GM18951 (cell line): ENCODE measurements around the gene NDRG3.

ENCODE experiments used
- POLR2A ChIP-seq: IDR thresholded peaks from 4 replicates; pipeline ENCODE4 v1.6.1; 2011; ENCODE audit warnings: mild to moderate bottlenecking; ENCODE audit not compliant: insufficient read length, insufficient read depth; ENCODE audit errors: extremely low read depth
- in situ Hi-C: fragments of 300-500 bp; cut with MboI; formaldehyde crosslinking; loops from one replicate; pipeline ENCODE4 v1.12.0; 2022; ENCODE audit warnings: low sequenced_read_pairs, mixed read lengths, inconsistent platforms; ENCODE audit not compliant: unreplicated experiment

Gene NDRG3

GRCh38 chr20:36744764-36745191 is 1.1 kb downstream of the NDRG3 start:
- in situ Hi-C loops: no loop called here
- no peak for TF ChIP-seq POLR2A

- no peak for TF ChIP-seq POLR2A
- in situ Hi-C loops: no loop called here
Observed at GRCh38 chr20:36744243-36744642, 1.6 kb downstream of the NDRG3 start.

GRCh38 chr20:36742558-36742957 is 3.3 kb downstream of the NDRG3 start:
- in situ Hi-C loops: no loop called here
- no peak for TF ChIP-seq POLR2A

- no peak for TF ChIP-seq POLR2A
- in situ Hi-C loops: no loop called here
Observed at GRCh38 chr20:36741072-36741471, 4.8 kb downstream of the NDRG3 start.

- TF ChIP-seq POLR2A: no peak
Observed at GRCh38 chr20:36737183-36737499, 8.7 kb downstream of the NDRG3 start.

GRCh38 chr20:36736451-36737182 is 9.3 kb downstream of the NDRG3 start:
- TF ChIP-seq POLR2A: no peak
- in situ Hi-C loops: no loop called here

More at GRCh38 chr20:36737183-36737499, 8.7 kb downstream of the NDRG3 start:
- in situ Hi-C loops: no loop called here

GRCh38 chr20:36732456-36732855 is 13.4 kb downstream of the NDRG3 start:
- TF ChIP-seq POLR2A: no peak
- in situ Hi-C loops: no loop called here

GRCh38 chr20:36728986-36729385 is 16.9 kb downstream of the NDRG3 start:
- in situ Hi-C loops: no loop called here
- no peak for TF ChIP-seq POLR2A

GRCh38 chr20:36726168-36726567 is 19.7 kb downstream of the NDRG3 start:
- no peak for TF ChIP-seq POLR2A
- in situ Hi-C loops: no loop called here

- in situ Hi-C loops: no loop called here
- TF ChIP-seq POLR2A: no peak
Observed at GRCh38 chr20:36720510-36720909, 25.4 kb downstream of the NDRG3 start.

- no peak for TF ChIP-seq POLR2A
- in situ Hi-C loops: no loop called here
Observed at GRCh38 chr20:36717657-36718056, 28.2 kb downstream of the NDRG3 start.

- TF ChIP-seq POLR2A: no peak
- in situ Hi-C loops: no loop called here
Observed at GRCh38 chr20:36717021-36717420, 28.9 kb downstream of the NDRG3 start.

GRCh38 chr20:36712775-36713174 is 33.1 kb downstream of the NDRG3 start:
- no peak for TF ChIP-seq POLR2A
- in situ Hi-C loops: no loop called here

GRCh38 chr20:36709126-36709525 is 36.8 kb downstream of the NDRG3 start:
- no peak for TF ChIP-seq POLR2A
- in situ Hi-C loops: no loop called here

GRCh38 chr20:36703530-36703929 is 42.4 kb downstream of the NDRG3 start:
- in situ Hi-C loops: no loop called here
- no peak for TF ChIP-seq POLR2A
